SK-N-MC (cell line): ENCODE data around the gene CEP72.

Experiments used
- EZH2 ChIP-seq: fragments of 200-600 bp; sonication (generic); IDR thresholded peaks from one replicate; pipeline ENCODE4 v1.6.1; 2017; ENCODE audit warnings: antibody characterized with exemption
- POLR2AphosphoS5 ChIP-seq: IDR thresholded peaks from 2 replicates; pipeline ENCODE4 v1.6.1; 2012; ENCODE audit warnings: mild to moderate bottlenecking, low read depth, low read length, borderline replicate concordance

DNA sequence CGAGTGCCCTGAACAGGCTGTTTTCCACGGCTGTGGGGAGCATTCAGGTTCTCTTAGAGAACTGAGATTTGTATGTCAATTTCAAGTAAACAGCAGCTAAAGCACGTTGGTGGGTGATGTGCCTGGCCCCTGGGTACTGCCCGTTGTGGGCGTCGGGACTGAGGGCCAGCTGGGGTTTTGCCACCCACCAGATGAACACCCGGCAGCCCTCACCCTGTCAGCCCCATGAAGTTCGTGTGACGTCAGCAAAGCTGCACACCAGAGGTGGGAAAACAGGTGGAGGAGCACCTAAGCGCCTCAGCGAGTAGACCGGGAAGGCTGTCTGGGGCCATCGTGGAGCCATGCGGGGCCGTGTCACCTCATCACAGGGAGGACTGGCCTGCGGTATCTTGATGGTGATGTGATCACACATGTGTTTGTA, 9.2 kb downstream of the CEP72 start:
- TF ChIP-seq EZH2 (no peak), POLR2AphosphoS5 (no peak)
